ENCODE data around the gene MMP24. TPM values are rescaled to one million over a fixed set of nuclear protein-coding genes. Genes with fewer than 3 reads are reported as not detected.

Gene MMP24
- total and polyA plus RNA-seq, 2 donors from 2014 or later: 10.7 to 12.4 TPM

- FAIRE-seq (no peak), DNase-seq (no peak)
- intact Hi-C loops (cut with DNase I): no loop called here
- TF ChIP-seq CTCF (IDR thresholded peaks at IDR 0.05; ENCODE audit: borderline replicate concordance, extremely low read depth, insufficient read depth): no peak
- Histone ChIP-seq H3K27me3 (ENCODE audit: control insufficient read depth, insufficient read depth, low read length) (no peaks in the 10 kb centered on the region), H3K4me1 (ENCODE audit: control insufficient read depth in 2 of 3, insufficient read depth in 2 of 3, low read depth in 1 of 3, low read length in 3 of 3) (no peaks in the 10 kb centered on the region), H3K9me3 (ENCODE audit: control insufficient read depth in 2 of 3, insufficient read depth in 1 of 3, low read length in 3 of 3) (no peaks in the 10 kb centered on the region), H3K36me3 (ENCODE audit: control insufficient read depth in 2 of 3, insufficient read depth in 3 of 3, low read length in 3 of 3) (no peaks in the 10 kb centered on the region), H3K4me3 (ENCODE audit: low read length in 3 of 3) (no peak overlapping the region), H3K9ac (ENCODE audit: low read length in 3 of 3) (no peak overlapping the region), H3K27ac (ENCODE audit: low read depth in 2 of 2, low read length in 2 of 2) (no peak overlapping the region)
Observed at GRCh38 chr20:35297155-35297554, 70.7 kb downstream of the MMP24 start.

GRCh38 chr20:35297740-35298139 is 71.2 kb downstream of the MMP24 start:
- FAIRE-seq (no peak), DNase-seq (no peak)
- Histone ChIP-seq H3K4me3 (ENCODE audit: low read length in 3 of 3) (no peak overlapping the region), H3K9me3 (ENCODE audit: control insufficient read depth in 2 of 3, insufficient read depth in 1 of 3, low read length in 3 of 3) (no peaks in the 10 kb centered on the region), H3K9ac (ENCODE audit: low read length in 3 of 3) (no peak overlapping the region), H3K36me3 (ENCODE audit: control insufficient read depth in 2 of 3, insufficient read depth in 3 of 3, low read length in 3 of 3) (no peaks in the 10 kb centered on the region), H3K27me3 (ENCODE audit: control insufficient read depth, insufficient read depth, low read length) (no peaks in the 10 kb centered on the region), H3K27ac (ENCODE audit: low read depth in 2 of 2, low read length in 2 of 2) (no peak overlapping the region), H3K4me1 (ENCODE audit: control insufficient read depth in 2 of 3, insufficient read depth in 2 of 3, low read depth in 1 of 3, low read length in 3 of 3) (no peaks in the 10 kb centered on the region)
- intact Hi-C loops (cut with DNase I): no loop called here
- TF ChIP-seq CTCF (IDR thresholded peaks at IDR 0.05; ENCODE audit: borderline replicate concordance, extremely low read depth, insufficient read depth): no peak

GRCh38 chr20:35298264-35298663 is 71.8 kb downstream of the MMP24 start:
- no peak for TF ChIP-seq CTCF (IDR thresholded peaks at IDR 0.05; ENCODE audit: borderline replicate concordance, extremely low read depth, insufficient read depth)
- Histone ChIP-seq H3K4me1 (ENCODE audit: control insufficient read depth in 2 of 3, insufficient read depth in 2 of 3, low read depth in 1 of 3, low read length in 3 of 3) (no peaks in the 10 kb centered on the region), H3K4me3 (ENCODE audit: low read length in 3 of 3) (no peak overlapping the region), H3K9ac (ENCODE audit: low read length in 3 of 3) (no peak overlapping the region), H3K36me3 (ENCODE audit: control insufficient read depth in 2 of 3, insufficient read depth in 3 of 3, low read length in 3 of 3) (peaks cover 0 to 2% (median 0%) of the 10 kb centered on the region in 3 donors), H3K27ac (ENCODE audit: low read depth in 2 of 2, low read length in 2 of 2) (no peak overlapping the region), H3K9me3 (ENCODE audit: control insufficient read depth in 2 of 3, insufficient read depth in 1 of 3, low read length in 3 of 3) (no peaks in the 10 kb centered on the region), H3K27me3 (ENCODE audit: control insufficient read depth, insufficient read depth, low read length) (no peaks in the 10 kb centered on the region)
- intact Hi-C loops (cut with DNase I): no loop called here
- DNase-seq (no peak), FAIRE-seq (no peak)

- Histone ChIP-seq H3K9me3 (ENCODE audit: control insufficient read depth in 2 of 3, insufficient read depth in 1 of 3, low read length in 3 of 3) (no peaks in the 10 kb centered on the region), H3K9ac (ENCODE audit: low read length in 3 of 3) (no peak overlapping the region), H3K27ac (ENCODE audit: low read depth in 2 of 2, low read length in 2 of 2) (no peak overlapping the region), H3K36me3 (ENCODE audit: control insufficient read depth in 2 of 3, insufficient read depth in 3 of 3, low read length in 3 of 3) (peaks cover 0 to 2% (median 0%) of the 10 kb centered on the region in 3 donors), H3K4me3 (ENCODE audit: low read length in 3 of 3) (no peak overlapping the region), H3K4me1 (ENCODE audit: control insufficient read depth in 2 of 3, insufficient read depth in 2 of 3, low read depth in 1 of 3, low read length in 3 of 3) (peaks cover 0 to 2% (median 0%) of the 10 kb centered on the region in 3 donors), H3K27me3 (ENCODE audit: control insufficient read depth, insufficient read depth, low read length) (no peaks in the 10 kb centered on the region)
- intact Hi-C loops (cut with DNase I): loop anchor here (5.0 kb wide), 1 partner anchor 143 kb away; no protein-coding TSS in a partner anchor
- TF ChIP-seq CTCF (IDR thresholded peaks at IDR 0.05; ENCODE audit: borderline replicate concordance, extremely low read depth, insufficient read depth): no peak
- no peak for FAIRE-seq
- DNase-seq: no peak
Observed at GRCh38 chr20:35299780-35300179, 73.3 kb downstream of the MMP24 start.

Data from kidney (tissue), 14 donors.